ENCODE results near the gene FCGBP.
"Not testable (repeated sequence)": the region's sequence is repeated elsewhere in the genome, so short reads cannot be mapped to it uniquely, and the experiment has no call there.

- TF ChIP-seq, protein P1, sequence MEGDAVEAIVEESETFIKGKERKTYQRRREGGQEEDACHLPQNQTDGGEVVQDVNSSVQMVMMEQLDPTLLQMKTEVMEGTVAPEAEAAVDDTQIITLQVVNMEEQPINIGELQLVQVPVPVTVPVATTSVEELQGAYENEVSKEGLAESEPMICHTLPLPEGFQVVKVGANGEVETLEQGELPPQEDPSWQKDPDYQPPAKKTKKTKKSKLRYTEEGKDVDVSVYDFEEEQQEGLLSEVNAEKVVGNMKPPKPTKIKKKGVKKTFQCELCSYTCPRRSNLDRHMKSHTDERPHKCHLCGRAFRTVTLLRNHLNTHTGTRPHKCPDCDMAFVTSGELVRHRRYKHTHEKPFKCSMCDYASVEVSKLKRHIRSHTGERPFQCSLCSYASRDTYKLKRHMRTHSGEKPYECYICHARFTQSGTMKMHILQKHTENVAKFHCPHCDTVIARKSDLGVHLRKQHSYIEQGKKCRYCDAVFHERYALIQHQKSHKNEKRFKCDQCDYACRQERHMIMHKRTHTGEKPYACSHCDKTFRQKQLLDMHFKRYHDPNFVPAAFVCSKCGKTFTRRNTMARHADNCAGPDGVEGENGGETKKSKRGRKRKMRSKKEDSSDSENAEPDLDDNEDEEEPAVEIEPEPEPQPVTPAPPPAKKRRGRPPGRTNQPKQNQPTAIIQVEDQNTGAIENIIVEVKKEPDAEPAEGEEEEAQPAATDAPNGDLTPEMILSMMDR (conservative IDR thresholded peaks at IDR 0.05 in 1 of 2, IDR thresholded peaks at IDR 0.05 in 1 of 2; ENCODE audit: extremely low read depth in 1 of 2, insufficient read depth in 1 of 2, low read depth in 1 of 2, low read length in 2 of 2): not testable (repeated sequence)
- not testable (repeated sequence) for TF ChIP-seq EZH2 (IDR thresholded peaks at IDR 0.05; ENCODE audit: borderline replicate concordance, low read length)
These were observed 40.2 kb downstream of the FCGBP start for GRCh38 chr19:39894236-39894606.
